ENCODE data around the gene VSIR.

VSIR gene

DNA sequence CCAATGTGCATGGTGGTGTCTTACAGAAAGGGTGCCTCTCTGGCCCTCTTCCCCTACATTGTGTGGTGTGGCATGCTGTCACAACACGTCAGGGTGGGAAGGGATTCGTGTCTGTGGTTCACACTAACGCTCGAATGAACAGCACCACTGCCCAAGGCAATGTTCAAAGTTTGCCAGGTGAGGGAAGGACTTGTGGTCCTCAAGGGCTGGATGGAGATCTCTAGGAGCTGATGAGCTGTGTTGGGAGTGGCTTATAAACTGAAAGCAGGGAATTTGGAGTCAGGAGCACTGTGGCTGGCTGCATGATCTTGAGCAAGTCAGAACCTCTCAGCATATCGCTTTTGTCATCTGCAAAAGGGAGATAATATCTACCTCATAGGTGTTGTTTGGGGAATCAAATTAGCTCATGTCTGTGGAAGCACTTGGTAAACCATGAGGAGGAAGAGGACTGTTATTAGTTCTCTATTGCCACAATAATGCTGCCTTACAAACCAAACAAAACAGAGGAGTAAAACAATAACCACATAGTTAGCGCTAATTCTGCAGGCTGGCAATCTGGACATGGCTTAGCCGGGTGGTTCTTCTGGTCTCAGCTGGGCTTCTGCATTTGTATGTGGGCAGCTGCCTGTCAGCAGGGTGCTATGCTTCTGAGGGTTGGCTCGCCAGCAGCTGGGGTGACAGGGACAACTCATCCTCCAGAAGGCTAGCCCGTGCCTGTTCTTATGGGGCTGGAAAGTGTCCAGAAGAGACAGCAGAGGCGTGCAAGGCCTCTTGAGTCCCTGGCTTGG, 30.8 kb downstream of the VSIR start:
- TF ChIP-seq TEAD4 (IDR thresholded peaks at IDR 0.05) (no peak), CREB1 (IDR thresholded peaks at IDR 0.05; ENCODE audit: low read depth) (no peak), USF1 (IDR thresholded peaks at IDR 0.05) (no peak), CEBPB (IDR thresholded peaks at IDR 0.05) (no peak), ZBTB7A (IDR thresholded peaks at IDR 0.05; ENCODE audit: low read depth) (no peak), NFIC (IDR thresholded peaks at IDR 0.05) (no peak), YY1 (IDR thresholded peaks at IDR 0.05; ENCODE audit: low read depth) (no peak), EGR1 (IDR thresholded peaks at IDR 0.05) (no peak)

GRCh38 chr10:71741671-71742070, 31.6 kb downstream of the VSIR start:
- TF ChIP-seq ZBTB7A (IDR thresholded peaks at IDR 0.05; ENCODE audit: low read depth) (no peak), FOXM1 (IDR thresholded peaks at IDR 0.05; ENCODE audit: borderline replicate concordance, low read depth) (no peak), USF1 (IDR thresholded peaks at IDR 0.05) (no peak), TCF12 (IDR thresholded peaks at IDR 0.05; ENCODE audit: low read depth) (no peak), YY1 (IDR thresholded peaks at IDR 0.05; ENCODE audit: low read depth) (no peak), EP300 (IDR thresholded peaks at IDR 0.05; ENCODE audit: borderline replicate concordance) (no peak), TAF1 (IDR thresholded peaks at IDR 0.05; ENCODE audit: low read depth) (no peak), CREB1 (IDR thresholded peaks at IDR 0.05; ENCODE audit: low read depth) (no peak), NFIC (IDR thresholded peaks at IDR 0.05) (no peak), TEAD4 (IDR thresholded peaks at IDR 0.05) (no peak), CEBPB (IDR thresholded peaks at IDR 0.05) (no peak), MAX (IDR thresholded peaks at IDR 0.05) (no peak), RAD21 (IDR thresholded peaks at IDR 0.05; ENCODE audit: low read depth) (no peak), EGR1 (IDR thresholded peaks at IDR 0.05) (no peak)
- TF ChIP-seq, protein P1, sequence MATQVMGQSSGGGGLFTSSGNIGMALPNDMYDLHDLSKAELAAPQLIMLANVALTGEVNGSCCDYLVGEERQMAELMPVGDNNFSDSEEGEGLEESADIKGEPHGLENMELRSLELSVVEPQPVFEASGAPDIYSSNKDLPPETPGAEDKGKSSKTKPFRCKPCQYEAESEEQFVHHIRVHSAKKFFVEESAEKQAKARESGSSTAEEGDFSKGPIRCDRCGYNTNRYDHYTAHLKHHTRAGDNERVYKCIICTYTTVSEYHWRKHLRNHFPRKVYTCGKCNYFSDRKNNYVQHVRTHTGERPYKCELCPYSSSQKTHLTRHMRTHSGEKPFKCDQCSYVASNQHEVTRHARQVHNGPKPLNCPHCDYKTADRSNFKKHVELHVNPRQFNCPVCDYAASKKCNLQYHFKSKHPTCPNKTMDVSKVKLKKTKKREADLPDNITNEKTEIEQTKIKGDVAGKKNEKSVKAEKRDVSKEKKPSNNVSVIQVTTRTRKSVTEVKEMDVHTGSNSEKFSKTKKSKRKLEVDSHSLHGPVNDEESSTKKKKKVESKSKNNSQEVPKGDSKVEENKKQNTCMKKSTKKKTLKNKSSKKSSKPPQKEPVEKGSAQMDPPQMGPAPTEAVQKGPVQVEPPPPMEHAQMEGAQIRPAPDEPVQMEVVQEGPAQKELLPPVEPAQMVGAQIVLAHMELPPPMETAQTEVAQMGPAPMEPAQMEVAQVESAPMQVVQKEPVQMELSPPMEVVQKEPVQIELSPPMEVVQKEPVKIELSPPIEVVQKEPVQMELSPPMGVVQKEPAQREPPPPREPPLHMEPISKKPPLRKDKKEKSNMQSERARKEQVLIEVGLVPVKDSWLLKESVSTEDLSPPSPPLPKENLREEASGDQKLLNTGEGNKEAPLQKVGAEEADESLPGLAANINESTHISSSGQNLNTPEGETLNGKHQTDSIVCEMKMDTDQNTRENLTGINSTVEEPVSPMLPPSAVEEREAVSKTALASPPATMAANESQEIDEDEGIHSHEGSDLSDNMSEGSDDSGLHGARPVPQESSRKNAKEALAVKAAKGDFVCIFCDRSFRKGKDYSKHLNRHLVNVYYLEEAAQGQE (IDR thresholded peaks at IDR 0.05; ENCODE audit: low read depth): no peak

GRCh38 chr10:71741029-71741428, 32.3 kb downstream of the VSIR start:
- TF ChIP-seq CREB1 (IDR thresholded peaks at IDR 0.05; ENCODE audit: low read depth): no peak
- no peak for TF ChIP-seq NFIC (IDR thresholded peaks at IDR 0.05)
- TF ChIP-seq TCF12 (IDR thresholded peaks at IDR 0.05; ENCODE audit: low read depth): no peak
- TF ChIP-seq RAD21 (IDR thresholded peaks at IDR 0.05; ENCODE audit: low read depth): no peak
- TF ChIP-seq CEBPB (IDR thresholded peaks at IDR 0.05): no peak
- no peak for TF ChIP-seq ZBTB7A (IDR thresholded peaks at IDR 0.05; ENCODE audit: low read depth)
- TF ChIP-seq TEAD4 (IDR thresholded peaks at IDR 0.05): no peak
- no peak for TF ChIP-seq EP300 (IDR thresholded peaks at IDR 0.05; ENCODE audit: borderline replicate concordance)
- TF ChIP-seq MAX (IDR thresholded peaks at IDR 0.05): no peak
- TF ChIP-seq TAF1 (IDR thresholded peaks at IDR 0.05; ENCODE audit: low read depth): no peak
- no peak for TF ChIP-seq YY1 (IDR thresholded peaks at IDR 0.05; ENCODE audit: low read depth)
- no peak for TF ChIP-seq EGR1 (IDR thresholded peaks at IDR 0.05)
- no peak for TF ChIP-seq USF1 (IDR thresholded peaks at IDR 0.05)

DNA sequence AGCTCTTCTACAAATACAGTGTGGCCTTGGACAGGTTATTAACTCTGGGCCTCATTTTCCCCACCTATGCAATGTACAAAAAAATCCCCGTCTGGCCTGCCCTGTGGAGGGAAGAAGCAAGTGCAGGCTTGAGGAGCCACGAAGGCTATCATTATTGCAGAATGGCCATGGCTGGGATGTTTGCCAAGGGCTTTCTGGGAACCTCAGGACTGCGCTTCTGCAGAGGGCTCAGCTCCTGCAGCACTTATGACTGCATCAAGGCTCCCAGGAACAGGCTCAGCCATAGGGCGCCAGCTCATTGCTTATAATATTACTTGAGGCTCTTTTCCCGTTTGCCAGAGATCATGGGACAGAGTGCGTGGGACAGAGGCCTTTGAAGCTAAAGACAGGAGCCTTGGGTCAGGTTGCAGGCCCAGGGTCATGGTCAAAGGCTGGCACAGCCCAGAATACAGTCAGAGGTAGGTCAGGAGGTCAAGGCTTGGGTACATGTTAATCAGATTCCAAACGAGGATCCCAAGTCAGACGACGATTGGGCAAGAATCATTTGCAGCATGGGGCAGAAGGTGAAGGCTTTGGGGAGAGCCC, 33.2 kb downstream of the VSIR start:
- no peak for TF ChIP-seq USF1 (IDR thresholded peaks at IDR 0.05)
- TF ChIP-seq RAD21 (IDR thresholded peaks at IDR 0.05; ENCODE audit: low read depth): no peak
- TF ChIP-seq YY1 (IDR thresholded peaks at IDR 0.05; ENCODE audit: low read depth): no peak
- no peak for TF ChIP-seq TCF12 (IDR thresholded peaks at IDR 0.05; ENCODE audit: low read depth)
- no peak for TF ChIP-seq EP300 (IDR thresholded peaks at IDR 0.05; ENCODE audit: borderline replicate concordance)
- TF ChIP-seq NFIC (IDR thresholded peaks at IDR 0.05): no peak
- TF ChIP-seq EGR1 (IDR thresholded peaks at IDR 0.05): no peak
- TF ChIP-seq, protein P1 (IDR thresholded peaks at IDR 0.05; ENCODE audit: low read depth): no peak
- TF ChIP-seq MAX (IDR thresholded peaks at IDR 0.05): no peak
- no peak for TF ChIP-seq CEBPB (IDR thresholded peaks at IDR 0.05)
- no peak for TF ChIP-seq ZBTB7A (IDR thresholded peaks at IDR 0.05; ENCODE audit: low read depth)
- TF ChIP-seq TEAD4 (IDR thresholded peaks at IDR 0.05): no peak
- TF ChIP-seq CREB1 (IDR thresholded peaks at IDR 0.05; ENCODE audit: low read depth): no peak
- TF ChIP-seq FOXM1 (IDR thresholded peaks at IDR 0.05; ENCODE audit: borderline replicate concordance, low read depth): no peak
- TF ChIP-seq TAF1 (IDR thresholded peaks at IDR 0.05; ENCODE audit: low read depth): no peak

Measured in Ishikawa (cell line).